Nephron progenitor cell (in vitro differentiated cells): ENCODE results near the gene MORF4L1.

Experiments used
- DNase-seq: peaks from one replicate; pipeline ENCODE4 v3.0.0; 2021
- H3K27ac Mint-ChIP-seq: 2 replicates; pipeline ENCODE4 v1.8.0; 2021; ENCODE audit warnings: mild to moderate bottlenecking, moderate library complexity, mixed read lengths
- H3K27me3 Mint-ChIP-seq: 2 replicates; pipeline ENCODE4 v1.8.0; 2021; ENCODE audit warnings: mild to moderate bottlenecking, low read depth, mixed read lengths; ENCODE audit not compliant: poor library complexity
- H3K36me3 Mint-ChIP-seq: 2 replicates; pipeline ENCODE4 v1.8.0; 2021; ENCODE audit warnings: low read depth, mixed read lengths
- H3K4me1 Mint-ChIP-seq: 2 replicates; pipeline ENCODE4 v1.8.0; 2021; ENCODE audit warnings: mixed read lengths
- H3K4me3 Mint-ChIP-seq: 2 replicates; pipeline ENCODE4 v1.8.0; 2021; ENCODE audit warnings: mild to moderate bottlenecking, moderate library complexity, mixed read lengths
- H3K9me3 Mint-ChIP-seq: 2 replicates; pipeline ENCODE4 v1.8.0; 2021; ENCODE audit warnings: mild to moderate bottlenecking, moderate library complexity, mixed read lengths
- TF ChIP-seq, protein P1 (sequence below): fragments of 200-600 bp; sonication (generic); IDR thresholded peaks from 2 replicates; pipeline ENCODE4 v1.5.0; 2021; ENCODE audit warnings: antibody characterized with exemption

Gene MORF4L1

DNA sequence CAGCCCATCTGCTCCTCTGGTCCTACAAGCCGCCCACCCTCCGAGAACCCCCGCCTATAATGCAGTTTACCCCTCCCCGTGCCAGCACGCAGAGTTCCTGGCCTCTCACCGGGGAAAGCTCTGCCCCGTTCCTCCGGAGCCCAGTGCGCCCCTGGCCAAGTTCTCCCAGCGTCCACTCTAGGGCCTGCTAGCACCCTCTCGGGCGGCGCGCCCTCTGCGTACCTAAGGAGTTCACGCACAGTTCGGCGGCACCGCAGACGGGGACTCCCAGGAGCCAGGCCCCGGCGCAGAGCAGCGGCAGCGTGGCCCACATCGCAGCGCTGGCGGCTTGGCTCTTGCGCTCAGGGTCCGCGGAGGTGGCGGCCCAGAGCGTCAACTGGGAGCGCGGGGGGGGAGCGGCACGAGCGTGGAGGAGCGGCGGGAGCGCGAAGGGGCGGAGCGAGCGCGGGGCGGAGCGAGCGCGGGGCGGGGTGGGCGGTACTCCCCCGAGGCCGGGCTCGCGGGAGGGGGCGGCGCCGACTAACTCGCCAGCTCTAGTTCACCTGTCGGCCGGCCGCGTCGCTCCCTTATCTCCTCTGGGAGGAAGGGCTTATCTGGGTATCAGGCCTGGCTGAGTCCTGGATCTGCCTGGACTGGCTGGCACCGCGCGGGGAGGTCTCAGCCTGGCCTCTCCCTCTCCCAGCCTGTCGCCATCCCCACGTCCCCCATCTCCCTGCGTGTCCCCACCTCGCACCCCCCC, 72.1 kb downstream of the MORF4L1 start, which contains the start of gene CTSH:
Gene CTSH, minus strand, starts transcription at position 378 of the 739 bp plus-strand sequence. Its CDS starts 65 bp downstream, at position 313.
- Mint-ChIP-seq H3K27me3 (peaks cover 62% of the 10 kb centered on the region), H3K4me3 (peak within 1 kb of the TSS; percentile 85), H3K27ac (no peak within 1 kb of the TSS), H3K9me3 (no peaks in the 10 kb centered on the region), H3K36me3 (no peaks in the 10 kb centered on the region), H3K4me1 (peaks cover 6% of the 10 kb centered on the region)
- TF ChIP-seq, protein P1, sequence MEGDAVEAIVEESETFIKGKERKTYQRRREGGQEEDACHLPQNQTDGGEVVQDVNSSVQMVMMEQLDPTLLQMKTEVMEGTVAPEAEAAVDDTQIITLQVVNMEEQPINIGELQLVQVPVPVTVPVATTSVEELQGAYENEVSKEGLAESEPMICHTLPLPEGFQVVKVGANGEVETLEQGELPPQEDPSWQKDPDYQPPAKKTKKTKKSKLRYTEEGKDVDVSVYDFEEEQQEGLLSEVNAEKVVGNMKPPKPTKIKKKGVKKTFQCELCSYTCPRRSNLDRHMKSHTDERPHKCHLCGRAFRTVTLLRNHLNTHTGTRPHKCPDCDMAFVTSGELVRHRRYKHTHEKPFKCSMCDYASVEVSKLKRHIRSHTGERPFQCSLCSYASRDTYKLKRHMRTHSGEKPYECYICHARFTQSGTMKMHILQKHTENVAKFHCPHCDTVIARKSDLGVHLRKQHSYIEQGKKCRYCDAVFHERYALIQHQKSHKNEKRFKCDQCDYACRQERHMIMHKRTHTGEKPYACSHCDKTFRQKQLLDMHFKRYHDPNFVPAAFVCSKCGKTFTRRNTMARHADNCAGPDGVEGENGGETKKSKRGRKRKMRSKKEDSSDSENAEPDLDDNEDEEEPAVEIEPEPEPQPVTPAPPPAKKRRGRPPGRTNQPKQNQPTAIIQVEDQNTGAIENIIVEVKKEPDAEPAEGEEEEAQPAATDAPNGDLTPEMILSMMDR = no peak
- peak; percentile 94 for DNase-seq

DNA sequence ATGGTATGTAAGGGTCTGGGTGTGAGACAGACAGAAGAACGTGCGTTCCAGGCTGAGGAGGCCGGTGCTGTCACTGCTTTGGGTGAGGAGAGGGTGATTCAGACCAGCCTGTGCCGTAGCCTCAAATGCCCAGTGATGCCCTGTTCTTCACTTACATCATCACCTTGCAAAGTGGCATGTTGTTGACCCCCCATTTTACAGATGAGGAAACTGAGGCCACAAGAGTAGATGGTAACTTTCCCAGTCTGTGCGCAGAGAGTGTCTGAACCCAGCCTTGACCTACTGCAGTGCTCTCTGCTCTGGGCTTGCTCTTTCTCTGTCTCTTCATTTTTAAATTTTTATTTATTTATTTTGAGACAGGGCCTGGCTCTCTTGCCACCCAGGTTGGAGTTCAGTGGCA, 73.8 kb downstream of the MORF4L1 start:
- Mint-ChIP-seq H3K27me3 (peaks cover 67% of the 10 kb centered on the region), H3K27ac (no peak overlapping the region), H3K4me1 (peaks cover 10% of the 10 kb centered on the region), H3K36me3 (no peaks in the 10 kb centered on the region), H3K4me3 (no peak overlapping the region), H3K9me3 (no peaks in the 10 kb centered on the region)
- TF ChIP-seq, protein P1 = no peak
- no peak for DNase-seq

DNA sequence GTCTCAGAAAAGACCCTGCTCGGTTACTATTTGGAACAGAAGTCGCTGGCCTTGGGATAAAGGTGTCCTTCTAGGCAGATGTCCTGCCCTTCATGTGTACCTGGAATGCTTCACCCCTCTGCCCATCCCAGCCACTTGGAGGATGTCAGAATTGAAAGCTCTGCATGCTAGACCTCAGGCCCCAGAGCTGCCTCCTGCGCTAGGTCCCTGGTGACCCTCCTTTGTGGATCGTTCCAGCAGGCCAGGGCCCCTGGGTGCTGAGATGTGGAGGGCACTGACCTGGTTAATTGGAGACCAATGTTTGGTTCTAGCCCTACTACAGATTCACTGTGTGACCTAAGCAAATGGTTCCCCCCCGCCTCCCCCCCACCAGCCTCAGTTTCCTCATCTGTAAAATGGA, 74.8 kb downstream of the MORF4L1 start:
- TF ChIP-seq, protein P1 = no peak
- peaks cover 66% of the 10 kb centered on the region for H3K27me3 Mint-ChIP-seq
- no peak overlapping the region for H3K4me3 Mint-ChIP-seq
- no peak overlapping the region for H3K27ac Mint-ChIP-seq
- peaks cover 10% of the 10 kb centered on the region for H3K4me1 Mint-ChIP-seq
- no peaks in the 10 kb centered on the region for H3K36me3 Mint-ChIP-seq
- no peaks in the 10 kb centered on the region for H3K9me3 Mint-ChIP-seq
- DNase-seq = no peak
